H1 (cell line): ENCODE data around the gene COL4A1. TPM values are rescaled to one million over a fixed set of nuclear protein-coding genes. Genes with fewer than 3 reads are reported as not detected.

Experiments
- CTCF ChIA-PET: fragments of 300-600 bp; sonication (Branson Sonifier 250); formaldehyde crosslinking; loops from one replicate; lab custom pipeline; 2021; ENCODE audit not compliant: partially characterized antibody; lab: Charles Lee
- POLR2A ChIA-PET: fragments of 300-600 bp; sonication (Branson Sonifier 250); formaldehyde crosslinking; loops from one replicate; lab custom pipeline; 2021; ENCODE audit warnings: inconsistent platforms; ENCODE audit not compliant: partially characterized antibody; lab: Charles Lee
- DNase-seq, 2 experiments: peaks; one replicate each; pipeline versions ENCODE4 v3.0.0 to v3.0.0-alpha.2; 2010 to 2022; ENCODE audit warnings: low spot score in 2 of 2, low read depth in 1 of 2, mixed read lengths in 1 of 2
- FAIRE-seq: peaks from 2 replicates; lab custom pipeline; 2011; peaks lifted over from hg19 to GRCh38; lab: Jason Lieb, UNC
- H2AFZ ChIP-seq: 2 replicates; pipeline ENCODE4 v1.8.1; 2012; ENCODE audit warnings: low read length, inconsistent platforms
- H2AK5ac ChIP-seq: 2 replicates; pipeline ENCODE4 v1.6.1; 2013; ENCODE audit warnings: low read depth, low read length
- H2BK120ac ChIP-seq: replicated peaks from 2 replicates; pipeline ENCODE3; 2013; ENCODE audit warnings: low read depth, low read length, inconsistent platforms
- H2BK12ac ChIP-seq: 2 replicates; pipeline ENCODE4 v1.6.1; 2013; ENCODE audit warnings: low read depth, low read length
- H2BK15ac ChIP-seq: 2 replicates; pipeline ENCODE4 v1.6.1; 2013; ENCODE audit warnings: low read length
- H2BK20ac ChIP-seq: 2 replicates; pipeline ENCODE4 v1.6.1; 2013; ENCODE audit warnings: low read length
- H2BK5ac ChIP-seq: 2 replicates; pipeline ENCODE4 v1.6.1; 2013; ENCODE audit warnings: low read depth, low read length
- H3K14ac ChIP-seq: 2 replicates; pipeline ENCODE4 v1.6.1; 2013; ENCODE audit warnings: inconsistent platforms; ENCODE audit not compliant: insufficient read length
- H3K18ac ChIP-seq: 2 replicates; pipeline ENCODE4 v1.6.1; 2013; ENCODE audit warnings: low read length; ENCODE audit errors: extremely low read depth
- H3K23ac ChIP-seq: 2 replicates; pipeline ENCODE4 v1.6.1; 2013; ENCODE audit warnings: inconsistent platforms; ENCODE audit not compliant: insufficient read length
- H3K23me2 ChIP-seq: 2 replicates; pipeline ENCODE4 v1.6.1; 2013; ENCODE audit warnings: low read depth, low read length
- H3K27ac ChIP-seq: 2 replicates; pipeline ENCODE4 v1.6.1; 2011; ENCODE audit warnings: low read depth, low read length, inconsistent platforms
- H3K27me3 ChIP-seq, 4 experiments: replicated peaks in 1 of 4; 1 replicate in 1 of 4; 2 replicates in 3 of 4; pipeline versions ENCODE4 v1.6.1 to v1.8.1; 2011 to 2013; ENCODE audit warnings: low read length in 3 of 4, mild to moderate bottlenecking in 3 of 4, inconsistent platforms in 2 of 4, mixed read lengths in 2 of 4, moderate library complexity in 1 of 4; ENCODE audit not compliant: control insufficient read depth in 3 of 4, insufficient read depth in 3 of 4; ENCODE audit errors: extremely low read depth in 1 of 4
- H3K36me3 ChIP-seq, 4 experiments: 2 replicates each; pipeline versions ENCODE4 v1.6.1 to v1.8.1; 2011 to 2013; ENCODE audit warnings: mild to moderate bottlenecking in 4 of 4, low read length in 3 of 4, moderate library complexity in 2 of 4, control low read depth in 1 of 4, inconsistent platforms in 1 of 4; ENCODE audit not compliant: insufficient read depth in 4 of 4, control insufficient read depth in 2 of 4
- H3K4ac ChIP-seq: replicated peaks from 2 replicates; pipeline ENCODE3; 2013; ENCODE audit warnings: low read length, low read depth, mixed read lengths, inconsistent platforms; ENCODE audit not compliant: insufficient read length
- H3K4me1 ChIP-seq, 4 experiments: replicated peaks in 1 of 4; 1 replicate in 1 of 4; 2 replicates in 3 of 4; pipeline versions ENCODE4 v1.6.1 to v1.8.1; 2011 to 2013; ENCODE audit warnings: low read length in 3 of 4, inconsistent platforms in 2 of 4, mixed read lengths in 1 of 4; ENCODE audit not compliant: insufficient read depth in 4 of 4, control insufficient read depth in 3 of 4
- H3K4me2 ChIP-seq, 2 experiments: 2 replicates each; pipeline versions ENCODE4 v1.6.1 to v1.8.1; 2011 to 2013; ENCODE audit warnings: low read depth in 2 of 2, low read length in 2 of 2, control low read depth in 1 of 2, inconsistent platforms in 1 of 2, mild to moderate bottlenecking in 1 of 2; ENCODE audit not compliant: insufficient read depth in 1 of 2
- H3K4me3 ChIP-seq, 4 experiments: fragments of 200-600, 300-600 bp in 1 of 4; sonication (generic), shearing (Covaris generic), sonication (Bioruptor Twin) in 1 of 4; 2 replicates each; pipeline versions ENCODE4 v1.5.1 to v1.8.1; 2011 to 2016; ENCODE audit warnings: low read length in 4 of 4, low read depth in 3 of 4, control low read depth in 2 of 4, inconsistent platforms in 2 of 4, mild to moderate bottlenecking in 2 of 4, mixed read lengths in 1 of 4, moderate library complexity in 1 of 4; ENCODE audit not compliant: insufficient read depth in 2 of 4; ENCODE audit errors: extremely low read depth in 1 of 4
- H3K56ac ChIP-seq: replicated peaks from 2 replicates; pipeline ENCODE3; 2013; ENCODE audit warnings: low read depth, mild to moderate bottlenecking, mixed read lengths, low read length, inconsistent platforms; ENCODE audit not compliant: insufficient read length
- H3K79me1 ChIP-seq: 2 replicates; pipeline ENCODE4 v1.6.1; 2013; ENCODE audit warnings: low read depth, low read length, control low read depth
- H3K79me2 ChIP-seq, 2 experiments: 2 replicates each; pipeline versions ENCODE4 v1.6.1 to v1.8.1; 2012 to 2013; ENCODE audit warnings: low read length in 2 of 2, mild to moderate bottlenecking in 2 of 2, inconsistent platforms in 1 of 2; ENCODE audit not compliant: insufficient read depth in 2 of 2, control insufficient read depth in 1 of 2
- H3K9ac ChIP-seq, 4 experiments: replicated peaks in 1 of 4; 1 replicate in 1 of 4; 2 replicates in 3 of 4; pipeline versions ENCODE4 v1.6.1 to v1.8.1; 2011 to 2013; ENCODE audit warnings: low read depth in 3 of 4, low read length in 3 of 4, control low read depth in 2 of 4, mild to moderate bottlenecking in 2 of 4, moderate library complexity in 2 of 4, inconsistent platforms in 1 of 4; ENCODE audit errors: extremely low read depth in 1 of 4
- H3K9me3 ChIP-seq, 2 experiments: 2 replicates each; pipeline versions ENCODE4 v1.6.1 to v1.8.1; 2012 to 2013; ENCODE audit warnings: mild to moderate bottlenecking in 2 of 2, moderate library complexity in 2 of 2, control low read depth in 1 of 2, inconsistent platforms in 1 of 2, low read depth in 1 of 2, low read length in 1 of 2, mixed read lengths in 1 of 2; ENCODE audit not compliant: insufficient read depth in 2 of 2
- H4K20me1 ChIP-seq, 2 experiments: replicated peaks in 1 of 2; 2 replicates each; pipeline versions ENCODE3 to v1.8.1; 2011 to 2013; ENCODE audit warnings: inconsistent platforms in 2 of 2, low read length in 2 of 2, mild to moderate bottlenecking in 1 of 2; ENCODE audit not compliant: insufficient read depth in 2 of 2, control insufficient read depth in 1 of 2
- H4K5ac ChIP-seq: 2 replicates; pipeline ENCODE4 v1.6.1; 2013; ENCODE audit warnings: low read length, low read depth, mixed read lengths, inconsistent platforms; ENCODE audit not compliant: insufficient read length
- H4K8ac ChIP-seq: 2 replicates; pipeline ENCODE4 v1.8.0; 2013; ENCODE audit warnings: mild to moderate bottlenecking, moderate library complexity, low read length, inconsistent platforms; ENCODE audit not compliant: insufficient read depth; ENCODE audit errors: extremely low read depth
- H4K91ac ChIP-seq: replicated peaks from 2 replicates; pipeline ENCODE3; 2013; ENCODE audit warnings: low read length, mixed read lengths, inconsistent platforms; ENCODE audit not compliant: insufficient read length
- CBX8 ChIP-seq: fragments of 300-800, 300-1000 bp; sonication (generic); IDR thresholded peaks from 2 replicates; pipeline ENCODE4 v1.7.1; 2016; ENCODE audit warnings: low read depth, low read length, borderline replicate concordance
- CTBP2 ChIP-seq: IDR thresholded peaks from 2 replicates; pipeline ENCODE4 v1.7.0; 2011; ENCODE audit warnings: borderline replicate concordance, mild to moderate bottlenecking, moderate library complexity, mixed read lengths, low read length; ENCODE audit not compliant: insufficient read depth, insufficient read length
- JUND ChIP-seq: IDR thresholded peaks from 2 replicates; pipeline ENCODE4 v1.6.1; 2011; ENCODE audit warnings: mild to moderate bottlenecking, improper control_type of control experiment, low read length
- KDM1A ChIP-seq: fragments of 200-600, 300-600 bp; sonication (generic); IDR thresholded peaks from 2 replicates; pipeline ENCODE4 v1.7.1; 2016; ENCODE audit warnings: mild to moderate bottlenecking, low read length, borderline replicate concordance
- KDM5A ChIP-seq: fragments of 200-600 bp; IDR thresholded peaks from 2 replicates; pipeline ENCODE4 v1.7.1; 2012; ENCODE audit warnings: mild to moderate bottlenecking, low read length, inconsistent platforms, mixed read lengths
- NANOG ChIP-seq: IDR thresholded peaks from 2 replicates; pipeline ENCODE4 v1.6.1; 2011; ENCODE audit warnings: low read length, low read depth, mild to moderate bottlenecking, inconsistent platforms; ENCODE audit not compliant: insufficient read depth, poor library complexity, severe bottlenecking
- POLR2AphosphoS5 ChIP-seq: IDR thresholded peaks from 2 replicates; pipeline ENCODE4 v1.6.1; 2011; ENCODE audit warnings: low read depth, low read length
- SIX5 ChIP-seq: IDR thresholded peaks from 2 replicates; pipeline ENCODE4 v1.6.1; 2011; ENCODE audit warnings: mild to moderate bottlenecking, low read depth, low read length
- TAF7 ChIP-seq: optimal IDR thresholded peaks from 2 replicates; pipeline ENCODE3; 2011; ENCODE audit warnings: low read depth, mild to moderate bottlenecking, inconsistent platforms, low read length, moderate library complexity, borderline replicate concordance
- WGBS, 2 experiments: shearing (Covaris generic) in 1 of 2; methylation state at CpG; one replicate each; pipeline versions ENCODE4 v1.1.6 to v1.1.7; 2013 to 2015; ENCODE audit warnings: low lambda C conversion rate in 2 of 2, mixed read lengths in 2 of 2, inconsistent platforms in 1 of 2, low coverage in 1 of 2, missing lambda C conversion rate in 1 of 2; ENCODE audit not compliant: insufficient replicate concordance in 2 of 2, insufficient coverage in 1 of 2, insufficient read length in 1 of 2; ENCODE audit errors: extremely low coverage in 1 of 2, missing lambda C conversion rate in 1 of 2; 5-methylcytosine and 5-hydroxymethylcytosine counted together
- polyA plus RNA-seq, 7 experiments: library from polyadenylated mRNA; depleted of rRNA in 3 of 7; stranded (reverse) in 5 of 7; unstranded in 2 of 7; fragments of >200 nt in 5 of 7; fragments of 200-250 nt in 2 of 7; gene quantifications; 1 replicate in 5 of 7; 2 replicates in 1 of 7; 4 replicates in 1 of 7; pipeline versions ENCODE4 v1.2.1 to v1.2.3, GENCODE V29; 2011 to 2013; ENCODE audit warnings: missing spikeins in 2 of 7, mixed read lengths in 2 of 7
- total RNA-seq: library from RNA; stranded (reverse); fragmentation: NEBNext Ultra II Directional; extraction: Animal tissue kit (Norgen Biotek cat#: 25700); gene quantifications from 2 replicates; pipeline ENCODE4 v1.2.1, GENCODE V29; 2021
- TF ChIP-seq, protein P1 (sequence below): IDR thresholded peaks from 2 replicates; pipeline ENCODE4 v1.6.1; 2012; ENCODE audit warnings: inconsistent platforms
- TF ChIP-seq, protein P2 (sequence below): IDR thresholded peaks from 2 replicates; pipeline ENCODE4 v1.6.1; 2011; ENCODE audit warnings: low read depth, mild to moderate bottlenecking, low read length; ENCODE audit not compliant: insufficient read depth

Gene COL4A1
- total and polyA plus RNA-seq, 2 of the 8 experiments (the other 6 are each of a cell fraction or from before 2014, with no cell fraction given) = 30.7 to 82.0 TPM

DNA sequence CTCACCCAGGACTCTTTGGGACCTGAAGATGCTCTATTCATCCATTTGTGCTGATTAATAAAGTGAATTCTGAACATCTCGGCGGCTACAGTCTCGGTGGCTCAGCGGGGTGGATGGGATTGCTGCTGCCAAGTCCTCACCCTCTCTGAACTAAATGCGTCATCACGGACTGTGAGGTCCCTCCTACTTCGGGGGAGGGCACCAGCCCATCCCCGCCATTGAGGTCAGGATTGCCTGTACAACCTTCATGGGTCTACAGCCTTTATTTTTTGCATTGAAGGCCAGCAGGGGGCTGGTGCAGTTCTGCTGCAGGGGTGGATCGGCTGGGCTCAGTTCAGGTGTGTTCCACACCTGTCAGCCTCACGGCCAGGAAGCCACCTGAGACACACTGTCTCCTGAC, 181.8 kb downstream of the COL4A1 start:
- Histone ChIP-seq H3K27me3 (peaks cover 0 to 4% (median 1%) of the 10 kb centered on the region in 4 experiments; a peak in 2 of 7 replicates), H3K79me1 (no peaks in the 10 kb centered on the region), H3K18ac (0 out of 2 replicates have a peak overlapping the region, but pooled peaks have one; percentile 56), H3K4me2 (no peak overlapping the region), H3K56ac (no peak overlapping the region), H2AK5ac (peak overlapping the region; percentile 49; the same call in 1 of the 2 replicates), H3K79me2 (no peaks in the 10 kb centered on the region), H4K20me1 (no peaks in the 10 kb centered on the region), H4K91ac (peak overlapping the region; percentile 50), H3K9ac (no peak overlapping the region), H4K5ac (no peak overlapping the region), H2AFZ (no peak overlapping the region), H3K4me3 (no peak overlapping the region), H2BK120ac (no peak overlapping the region), H2BK5ac (peak overlapping the region; percentile 83; the same call in 1 of the 2 replicates), H3K23me2 (no peaks in the 10 kb centered on the region), H3K14ac (no peak overlapping the region), H3K4me1 (peaks cover 0 to 13% (median 7%) of the 10 kb centered on the region in 4 experiments; a peak in 4 of 7 replicates), H3K27ac (no peak overlapping the region), H2BK20ac (peak overlapping the region; percentile 97), H3K23ac (no peak overlapping the region), H3K36me3 (no peaks in the 10 kb centered on the region), H2BK12ac (peak overlapping the region; percentile 98), H4K8ac (no peak overlapping the region), H3K9me3 (no peaks in the 10 kb centered on the region), H3K4ac (no peak overlapping the region), H2BK15ac (peak overlapping the region; percentile 94; the same call in 1 of the 2 replicates)
- CTCF ChIA-PET = interaction anchor here (1.5 to 2.3 kb wide), 4 partner anchors 8 to 17 kb away, joined by 5 to 13 read pairs (median 6); no protein-coding TSS in a partner anchor
- WGBS, 2 experiments = 81% methylated on average over 10 of the region's 10 CpGs; no CpG with 5 or more reads in 1 of the 2 experiments
- POLR2A ChIA-PET = interaction anchor here (1.4 kb wide), 1 partner anchor 12 kb away, joined by 3 read pairs; no protein-coding TSS in a partner anchor
- FAIRE-seq = no peak
- DNase-seq = no peak
- TF ChIP-seq SIX5 (no peak), CTBP2 (no peak), NANOG (no peak), CBX8 (no peak), TAF7 (no peak), JUND (no peak), KDM5A (no peak), KDM1A (no peak), POLR2AphosphoS5 (no peak)
- TF ChIP-seq, protein P1, sequence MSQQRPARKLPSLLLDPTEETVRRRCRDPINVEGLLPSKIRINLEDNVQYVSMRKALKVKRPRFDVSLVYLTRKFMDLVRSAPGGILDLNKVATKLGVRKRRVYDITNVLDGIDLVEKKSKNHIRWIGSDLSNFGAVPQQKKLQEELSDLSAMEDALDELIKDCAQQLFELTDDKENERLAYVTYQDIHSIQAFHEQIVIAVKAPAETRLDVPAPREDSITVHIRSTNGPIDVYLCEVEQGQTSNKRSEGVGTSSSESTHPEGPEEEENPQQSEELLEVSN = no peak
- TF ChIP-seq, protein P2, sequence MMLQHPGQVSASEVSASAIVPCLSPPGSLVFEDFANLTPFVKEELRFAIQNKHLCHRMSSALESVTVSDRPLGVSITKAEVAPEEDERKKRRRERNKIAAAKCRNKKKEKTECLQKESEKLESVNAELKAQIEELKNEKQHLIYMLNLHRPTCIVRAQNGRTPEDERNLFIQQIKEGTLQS = no peak
